ENCODE results near the gene SFR1. TPM values are rescaled to one million over a fixed set of nuclear protein-coding genes. Genes with fewer than 3 reads are reported as not detected.

The SFR1 gene
- total and polyA plus RNA-seq, 7 experiments from 2014 or later, result 10.1 to 19.8 (median 14.2) TPM

GRCh38 chr10:104080762-104081161 is 41.2 kb upstream of the SFR1 start:
- H3K9me3 ChIP-seq (ENCODE audit: control insufficient read depth in 2 of 3, low read length in 3 of 3), result no peaks in the 10 kb centered on the region
- CTCF ChIA-PET, result interaction anchor here (1.2 to 1.6 kb wide), 3 partner anchors 9 to 207 kb away, joined by 3 to 5 read pairs (median 3); no protein-coding TSS in a partner anchor
- H3K4me3 Mint-ChIP-seq, result no peak overlapping the region
- H3K9me3 Mint-ChIP-seq, result no peaks in the 10 kb centered on the region
- H3K36me3 ChIP-seq (ENCODE audit: control insufficient read depth in 2 of 3, insufficient read depth in 3 of 3, low read length in 3 of 3), result no peaks in the 10 kb centered on the region
- ATAC-seq, result peak; percentile 42
- no peak overlapping the region for H3K27ac Mint-ChIP-seq
- peak in 5 of 9 donors; percentile 8 to 20 (median 12) for DNase-seq
- intact Hi-C loops (cut with micrococcal nuclease), result loop anchor here (1.0 to 5.0 kb wide), 4 partner anchors 42 to 367 kb away; partner anchors contain the start of gene SFR1 (in 1 of the 2)
- peaks cover 0 to 22% (median 0%) of the 10 kb centered on the region in 5 donors for H3K27me3 Mint-ChIP-seq
- H3K27me3 ChIP-seq (ENCODE audit: control insufficient read depth in 2 of 2, insufficient read depth in 2 of 2, low read length in 2 of 2), result no peaks in the 10 kb centered on the region
- no peaks in the 10 kb centered on the region for H3K36me3 Mint-ChIP-seq
- no peak overlapping the region for H3K27ac ChIP-seq (ENCODE audit: low read depth, low read length)
- peaks cover 0 to 4% (median 0%) of the 10 kb centered on the region in 7 donors for H3K4me1 Mint-ChIP-seq
- no peaks in the 10 kb centered on the region for H3K4me1 ChIP-seq (ENCODE audit: control insufficient read depth in 2 of 2, insufficient read depth in 2 of 2, low read length in 2 of 2)
- POLR2A ChIA-PET, result interaction anchor here (0.5 to 1.5 kb wide), 3 partner anchors 9 to 181 kb away, joined by 3 to 4 read pairs (median 3); no protein-coding TSS in a partner anchor
- no peak overlapping the region for H3K4me3 ChIP-seq (ENCODE audit: low read length)

- Mint-ChIP-seq H3K27me3 (peaks cover 0 to 27% (median 0%) of the 10 kb centered on the region in 5 donors), H3K4me1 (peaks cover 0 to 5% (median 0%) of the 10 kb centered on the region in 7 donors), H3K36me3 (no peaks in the 10 kb centered on the region), H3K4me3 (no peak overlapping the region), H3K27ac (no peak overlapping the region), H3K9me3 (no peaks in the 10 kb centered on the region)
- H3K36me3 ChIP-seq (ENCODE audit: control insufficient read depth in 2 of 3, insufficient read depth in 3 of 3, low read length in 3 of 3), result no peaks in the 10 kb centered on the region
- H3K4me3 ChIP-seq (ENCODE audit: low read length), result no peak overlapping the region
- H3K27ac ChIP-seq (ENCODE audit: low read depth, low read length), result no peak overlapping the region
- DNase-seq (no peak), ATAC-seq (no peak)
- intact Hi-C loops (cut with micrococcal nuclease), result loop anchor here in 1 of 2 donors (5.0 kb wide), 1 partner anchor 40 kb away; the partner anchor contains the start of gene SFR1
- ChIA-PET POLR2A (interaction anchor here (1.5 kb wide), 1 partner anchor 10 kb away, joined by 4 read pairs; no protein-coding TSS in a partner anchor), CTCF (interaction anchor here (0.5 to 1.2 kb wide), 5 partner anchors 191 to 650 kb away, joined by 3 to 7 read pairs (median 3); no protein-coding TSS in a partner anchor)
- no peaks in the 10 kb centered on the region for H3K9me3 ChIP-seq (ENCODE audit: control insufficient read depth in 2 of 3, low read length in 3 of 3)
- no peaks in the 10 kb centered on the region for H3K27me3 ChIP-seq (ENCODE audit: control insufficient read depth in 2 of 2, insufficient read depth in 2 of 2, low read length in 2 of 2)
- no peaks in the 10 kb centered on the region for H3K4me1 ChIP-seq (ENCODE audit: control insufficient read depth in 2 of 2, insufficient read depth in 2 of 2, low read length in 2 of 2)
Observed at GRCh38 chr10:104081998-104082397, 40.0 kb upstream of the SFR1 start.

- Histone ChIP-seq H3K9me3 (ENCODE audit: control insufficient read depth in 2 of 3, low read length in 3 of 3) (no peaks in the 10 kb centered on the region), H3K4me3 (ENCODE audit: low read length) (no peak overlapping the region), H3K27me3 (ENCODE audit: control insufficient read depth in 2 of 2, insufficient read depth in 2 of 2, low read length in 2 of 2) (no peaks in the 10 kb centered on the region), H3K4me1 (ENCODE audit: control insufficient read depth in 2 of 2, insufficient read depth in 2 of 2, low read length in 2 of 2) (no peaks in the 10 kb centered on the region), H3K36me3 (ENCODE audit: control insufficient read depth in 2 of 3, insufficient read depth in 3 of 3, low read length in 3 of 3) (no peaks in the 10 kb centered on the region), H3K27ac (ENCODE audit: low read depth, low read length) (no peak overlapping the region)
- ChIA-PET POLR2A (interaction anchor here (1.0 kb wide), 1 partner anchor 37 kb away, joined by 4 read pairs; no protein-coding TSS in a partner anchor), CTCF (interaction anchor here (0.7 kb wide), 1 partner anchor 38 kb away, joined by 3 read pairs; the partner anchor contains the start of gene SFR1)
- no peak for DNase-seq
- Mint-ChIP-seq H3K9me3 (no peaks in the 10 kb centered on the region), H3K4me3 (no peak overlapping the region), H3K36me3 (no peaks in the 10 kb centered on the region), H3K4me1 (peaks cover 0 to 3% (median 0%) of the 10 kb centered on the region in 7 donors), H3K27me3 (peaks cover 0 to 23% (median 0%) of the 10 kb centered on the region in 5 donors), H3K27ac (no peak overlapping the region)
- no peak for ATAC-seq
- intact Hi-C loops (cut with micrococcal nuclease), result loop anchor here in 1 of 2 donors (5.0 kb wide), 1 partner anchor 38 kb away; the partner anchor contains the start of gene SFR1
Observed at GRCh38 chr10:104084482-104085142, 37.4 kb upstream of the SFR1 start.

GRCh38 chr10:104085801-104086400 is 36.1 kb upstream of the SFR1 start, which contains the start of gene COL17A1:
Gene COL17A1, minus strand, starts transcription at chr10:104085880. Its CDS starts 5,207 bp downstream, at chr10:104080673.
- no peaks in the 10 kb centered on the region for H3K4me1 ChIP-seq (ENCODE audit: control insufficient read depth in 2 of 2, insufficient read depth in 2 of 2, low read length in 2 of 2)
- no peaks in the 10 kb centered on the region for H3K27me3 ChIP-seq (ENCODE audit: control insufficient read depth in 2 of 2, insufficient read depth in 2 of 2, low read length in 2 of 2)
- H3K9me3 ChIP-seq (ENCODE audit: control insufficient read depth in 2 of 3, low read length in 3 of 3), result no peaks in the 10 kb centered on the region
- H3K4me3 ChIP-seq (ENCODE audit: low read length), result no peak within 1 kb of the TSS
- H3K4me3 Mint-ChIP-seq, result no peak within 1 kb of the TSS
- CTCF ChIA-PET, result no interaction called here
- DNase-seq (no peak), ATAC-seq (no peak)
- H3K27me3 Mint-ChIP-seq, result peaks cover 0 to 20% (median 3%) of the 10 kb centered on the region in 5 donors
- no peaks in the 10 kb centered on the region for H3K9me3 Mint-ChIP-seq
- POLR2A ChIA-PET, result no interaction called here
- no peak within 1 kb of the TSS for H3K27ac ChIP-seq (ENCODE audit: low read depth, low read length)
- peaks cover 0 to 3% (median 0%) of the 10 kb centered on the region in 7 donors for H3K4me1 Mint-ChIP-seq
- H3K36me3 ChIP-seq (ENCODE audit: control insufficient read depth in 2 of 3, insufficient read depth in 3 of 3, low read length in 3 of 3), result no peaks in the 10 kb centered on the region
- H3K27ac Mint-ChIP-seq, result no peak within 1 kb of the TSS
- intact Hi-C loops (cut with micrococcal nuclease), result no loop called here
- H3K36me3 Mint-ChIP-seq, result no peaks in the 10 kb centered on the region

GRCh38 chr10:104088239-104088638 is 33.7 kb upstream of the SFR1 start:
- Histone ChIP-seq H3K9me3 (ENCODE audit: control insufficient read depth in 2 of 3, low read length in 3 of 3) (no peaks in the 10 kb centered on the region), H3K4me1 (ENCODE audit: control insufficient read depth in 2 of 2, insufficient read depth in 2 of 2, low read length in 2 of 2) (no peaks in the 10 kb centered on the region), H3K4me3 (ENCODE audit: low read length) (no peak overlapping the region), H3K27ac (ENCODE audit: low read depth, low read length) (no peak overlapping the region), H3K36me3 (ENCODE audit: control insufficient read depth in 2 of 3, insufficient read depth in 3 of 3, low read length in 3 of 3) (no peaks in the 10 kb centered on the region), H3K27me3 (ENCODE audit: control insufficient read depth in 2 of 2, insufficient read depth in 2 of 2, low read length in 2 of 2) (no peaks in the 10 kb centered on the region)
- ChIA-PET CTCF (no interaction called here), POLR2A (interaction anchor here (1.0 kb wide), 1 partner anchor 19 kb away, joined by 4 read pairs; no protein-coding TSS in a partner anchor)
- peak overlapping the region in 1 of 10 donors; percentile 1 for H3K4me3 Mint-ChIP-seq
- peaks cover 0 to 3% (median 0%) of the 10 kb centered on the region in 7 donors for H3K4me1 Mint-ChIP-seq
- peak overlapping the region in 1 of 9 donors; percentile 60 for H3K27ac Mint-ChIP-seq
- ATAC-seq (no peak), DNase-seq (no peak)
- H3K36me3 Mint-ChIP-seq, result no peaks in the 10 kb centered on the region
- intact Hi-C loops (cut with micrococcal nuclease), result no loop called here
- peaks cover 0 to 20% (median 3%) of the 10 kb centered on the region in 5 donors for H3K27me3 Mint-ChIP-seq
- no peaks in the 10 kb centered on the region for H3K9me3 Mint-ChIP-seq

GRCh38 chr10:104089621-104090020 is 32.4 kb upstream of the SFR1 start:
- no peaks in the 10 kb centered on the region for H3K36me3 Mint-ChIP-seq
- peaks cover 0 to 20% (median 3%) of the 10 kb centered on the region in 5 donors for H3K27me3 Mint-ChIP-seq
- ATAC-seq (no peak), DNase-seq (no peak)
- H3K4me1 Mint-ChIP-seq, result peaks cover 0 to 3% (median 0%) of the 10 kb centered on the region in 7 donors
- ChIA-PET POLR2A (interaction anchor here (1.1 kb wide), 1 partner anchor 31 kb away, joined by 3 read pairs; no protein-coding TSS in a partner anchor), CTCF (no interaction called here)
- no peak overlapping the region for H3K27ac Mint-ChIP-seq
- H3K4me3 ChIP-seq (ENCODE audit: low read length), result no peak overlapping the region
- no peaks in the 10 kb centered on the region for H3K4me1 ChIP-seq (ENCODE audit: control insufficient read depth in 2 of 2, insufficient read depth in 2 of 2, low read length in 2 of 2)
- no peaks in the 10 kb centered on the region for H3K27me3 ChIP-seq (ENCODE audit: control insufficient read depth in 2 of 2, insufficient read depth in 2 of 2, low read length in 2 of 2)
- intact Hi-C loops (cut with micrococcal nuclease), result no loop called here
- no peak overlapping the region for H3K4me3 Mint-ChIP-seq
- no peaks in the 10 kb centered on the region for H3K9me3 ChIP-seq (ENCODE audit: control insufficient read depth in 2 of 3, low read length in 3 of 3)
- no peaks in the 10 kb centered on the region for H3K36me3 ChIP-seq (ENCODE audit: control insufficient read depth in 2 of 3, insufficient read depth in 3 of 3, low read length in 3 of 3)
- no peak overlapping the region for H3K27ac ChIP-seq (ENCODE audit: low read depth, low read length)
- H3K9me3 Mint-ChIP-seq, result no peaks in the 10 kb centered on the region

Measured in naive thymus-derived CD4-positive, alpha-beta T cell (primary cell).